Heart left ventricle (tissue), 16 donors: ENCODE measurements around the gene TRIM52. TPM values are rescaled to one million over a fixed set of nuclear protein-coding genes. Genes with fewer than 3 reads are reported as not detected.

Experiments
- ATAC-seq, 4 donors: fragments of 200-7000 bp; cut with Tn5 transposase; one replicate each; pipeline ENCODE4 v1.9.1; 2020 to 2022; ENCODE audit warnings: moderate library complexity in 4 of 4, mild to moderate bottlenecking in 3 of 4, moderate number of reproducible peaks in 1 of 4
- DNase-seq, 5 donors: peaks; one replicate each; pipeline ENCODE4 v3.0.0-alpha.2; 2020
- H3K27ac ChIP-seq, 12 donors: fragments of 200-600 bp; sonication (generic) in 4 of 12; one replicate each; pipeline versions ENCODE4 v1.5.0 to v1.8.0; 2016 to 2022; ENCODE audit warnings: mild to moderate bottlenecking in 2 of 12
- H3K27me3 ChIP-seq, 9 donors: fragments of 200-600 bp; sonication (generic) in 2 of 9; one replicate each; pipeline versions ENCODE4 v1.5.1 to v1.8.0; 2016 to 2022; ENCODE audit warnings: mild to moderate bottlenecking in 3 of 9
- H3K36me3 ChIP-seq, 9 donors: fragments of 200-600 bp; sonication (generic) in 2 of 9; one replicate each; pipeline versions ENCODE4 v1.5.0 to v1.8.0; 2018 to 2022; ENCODE audit warnings: mild to moderate bottlenecking in 2 of 9
- H3K4me1 ChIP-seq, 12 donors: fragments of 200-600 bp; sonication (generic) in 4 of 12; one replicate each; pipeline versions ENCODE4 v1.5.0 to v1.8.0; 2016 to 2022; ENCODE audit warnings: mild to moderate bottlenecking in 3 of 12
- H3K4me3 ChIP-seq, 12 donors: fragments of 200-600 bp; sonication (generic) in 4 of 12; one replicate each; pipeline versions ENCODE4 v1.5.0 to v1.8.0; 2017 to 2022; ENCODE audit warnings: mild to moderate bottlenecking in 9 of 12, moderate library complexity in 4 of 12
- H3K9me3 ChIP-seq, 12 donors: fragments of 200-600 bp; sonication (generic) in 4 of 12; one replicate each; pipeline versions ENCODE4 v1.5.0 to v1.8.0; 2016 to 2022; ENCODE audit warnings: mild to moderate bottlenecking in 1 of 12
- CTCF ChIP-seq, 12 donors: fragments of 200-600 bp; sonication (generic) in 4 of 12; IDR thresholded peaks; one replicate each; pipeline versions ENCODE4 v1.5.0 to v1.8.0; 2018 to 2022; ENCODE audit warnings: antibody characterized with exemption in 12 of 12, mild to moderate bottlenecking in 5 of 12
- POLR2A ChIP-seq, 2 donors: fragments of 450-650 bp; IDR thresholded peaks; one replicate each; pipeline ENCODE4 v1.6.1; 2017; ENCODE audit warnings: antibody characterized with exemption in 2 of 2, mild to moderate bottlenecking in 2 of 2, moderate library complexity in 2 of 2
- WGBS, 4 donors: extraction: QIAGEN DNeasy Blood & Tissue Kit in 2 of 4; methylation state at CpG; one replicate each; pipeline versions ENCODE4 v1.1.5 to v1.1.7; 2013 to 2018; 5-methylcytosine and 5-hydroxymethylcytosine counted together
- intact Hi-C, 10 donors: fragments of 100-400 bp; cut with DNase I; formaldehyde crosslinking; loops; one replicate each; pipeline versions ENCODE4 v1.11.1 to v1.14.2; 2022
- polyA plus RNA-seq, 2 donors: library from polyadenylated mRNA; stranded (reverse); fragments of 200-250 nt; gene quantifications; one replicate each; pipeline ENCODE4 v1.2.3, GENCODE V29; 2013
- total RNA-seq, 9 donors: library from RNA; depleted of rRNA in 2 of 9; stranded (reverse); fragments of >200 nt in 2 of 9; fragmentation: NEBNext Ultra II Directional in 3 of 9; extraction: Animal tissue kit (Norgen Biotek cat#: 25700) in 3 of 9; gene quantifications; one replicate each; pipeline versions ENCODE4 v1.1.0 to v1.2.4, GENCODE V29; 2016 to 2023
- donor health status: ischemic (EF 13 %, LVEDD 7.1; RV severe dilation, severe dysfunction).
- donor health status: healthy with polysubstance abuse.
- donor health status: DM: no; HTN: yes; CAD: no.
- donor health status: DM: no; HTN: no; CAD: no.
- donor health status: ischemic (EF 25% LVEDD 6.9; RV normal size, moderate dysfunction).
- donor health status: ischemic (EF 25% LVEDD 5.7; RV mildly dilated, moderate dysfunction).
- donor health status: healthy.
- donor health status: DM: yes; HTN: yes; CAD: no.
- donor health status: ischemic (EF 35%, LVEDD 5.7; RV mildly dilated, moderate dysfunction).
- donor health status: nonischemic (EF 11% LVEDD 7.7; RV severe dilation, severe dysfunction).
- donor health status: DM: yes; HTN: yes; CAD: no.
- donor health status: PGD.
- donor health status: ischemic (EF 29% LVEDD 5.4; RV normal size, mild dysfunction).
- donor health status: nonischemic (EF 23%, LVEDD 6.1; RV moderate dilation, normal function).

Gene TRIM52
- total and polyA plus RNA-seq, 11 donors, result 5.6 to 12.8 (median 7.6) TPM

- H3K9me3 ChIP-seq, result no peaks in the 10 kb centered on the region
- H3K4me1 ChIP-seq, result peaks cover 0 to 59% (median 28%) of the 10 kb centered on the region in 12 donors
- ATAC-seq (no peak), DNase-seq (no peak)
- H3K36me3 ChIP-seq, result no peaks in the 10 kb centered on the region
- intact Hi-C loops, result loop anchor here in 3 of 10 donors (5.0 kb wide), 2 partner anchors 33 to 42 kb away; partner anchors contain the start of gene TRIM52 (in 2 of the 3)
- WGBS, 4 donors, result 91 to 95% (median 93%) methylated on average over 10 of the region's 10 CpGs
- no peak overlapping the region for H3K27ac ChIP-seq
- no peak for TF ChIP-seq POLR2A (IDR thresholded peaks at IDR 0.05)
- TF ChIP-seq CTCF (IDR thresholded peaks at IDR 0.05), result no peak
- H3K4me3 ChIP-seq, result no peak overlapping the region
- H3K27me3 ChIP-seq, result no peaks in the 10 kb centered on the region
Measured at GRCh38 chr5:181220178-181220515, 40.8 kb downstream of the TRIM52 start.

DNA sequence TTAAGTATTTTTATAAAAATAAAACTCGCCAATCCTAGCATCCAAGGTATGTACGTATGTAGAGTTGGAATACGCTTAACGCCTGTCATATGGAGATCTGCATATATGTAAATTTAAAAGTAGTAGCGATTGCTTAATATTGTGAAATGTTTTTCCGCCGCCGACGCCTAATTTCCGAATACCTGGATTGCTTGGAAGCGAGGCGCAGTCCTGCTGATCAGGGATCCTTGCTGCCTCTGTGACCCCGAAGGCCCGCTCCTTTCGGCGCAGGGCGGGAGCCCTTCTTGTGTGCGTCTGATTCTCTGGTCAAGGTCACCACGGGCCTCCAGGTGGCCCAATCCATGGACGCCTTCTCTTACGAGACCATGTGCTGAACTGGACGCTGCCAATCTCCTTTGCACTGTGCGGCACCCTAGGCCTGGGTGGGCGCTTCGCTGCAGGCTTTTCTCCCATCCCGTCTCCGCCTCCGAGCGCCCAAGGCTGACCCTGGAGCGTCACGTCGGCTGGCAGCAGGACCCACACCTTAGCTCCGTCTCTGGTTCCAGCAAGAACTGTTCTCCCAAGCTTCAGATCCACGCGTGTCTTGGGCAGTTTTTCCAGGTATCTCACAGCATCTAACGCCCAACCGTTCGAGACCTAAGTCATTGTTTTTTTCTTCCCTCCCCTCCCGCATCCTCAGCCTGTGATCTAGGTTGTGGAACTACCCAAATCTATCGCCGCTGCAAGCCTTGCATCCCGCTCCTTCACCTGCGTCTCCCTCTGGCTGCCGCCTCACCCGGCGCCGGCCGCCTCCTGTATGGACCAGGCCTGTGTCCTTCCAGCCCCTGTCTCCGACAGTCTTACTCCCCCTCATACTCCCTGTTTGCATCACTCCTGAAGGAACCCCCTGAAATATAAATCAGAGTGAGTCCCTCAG, 41.4 kb downstream of the TRIM52 start:
- 75 to 78% (median 76%) methylated on average over 49 of the region's 49 CpGs for WGBS, 4 donors
- H3K4me3 ChIP-seq, result no peak overlapping the region
- peaks cover 0 to 52% (median 22%) of the 10 kb centered on the region in 12 donors for H3K4me1 ChIP-seq
- DNase-seq, result no peak
- intact Hi-C loops, result loop anchor here in 3 of 10 donors (5.0 kb wide), 2 partner anchors 32 to 43 kb away; partner anchors contain the start of gene TRIM52 (in 2 of the 3)
- H3K36me3 ChIP-seq, result no peaks in the 10 kb centered on the region
- no peaks in the 10 kb centered on the region for H3K27me3 ChIP-seq
- no peak overlapping the region for H3K27ac ChIP-seq
- no peaks in the 10 kb centered on the region for H3K9me3 ChIP-seq
- no peak for ATAC-seq
- TF ChIP-seq CTCF (IDR thresholded peaks at IDR 0.05), result no peak
- TF ChIP-seq POLR2A (IDR thresholded peaks at IDR 0.05), result no peak

DNA sequence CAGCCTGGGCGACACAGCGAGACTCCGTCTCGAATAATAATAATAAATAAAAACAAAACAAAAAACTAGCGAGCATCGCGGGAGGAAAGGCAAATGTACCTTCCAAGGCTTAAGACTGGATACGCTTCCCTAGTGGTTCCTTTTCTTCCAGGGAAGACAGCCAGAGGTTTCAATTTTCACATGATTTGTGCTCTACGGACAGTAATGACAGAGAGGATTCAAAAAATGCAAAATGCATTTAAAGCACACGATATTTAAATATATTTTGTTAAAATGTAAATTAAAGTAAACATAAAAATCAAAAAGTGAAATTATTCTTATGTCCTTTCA, 42.2 kb downstream of the TRIM52 start:
- H3K4me3 ChIP-seq, result peak overlapping the region in 10 of 12 donors; percentile 12 to 64 (median 56)
- peak overlapping the region in 8 of 12 donors; percentile 33 to 79 (median 67) for H3K27ac ChIP-seq

More for the DNA sequence above, 42.2 kb downstream of the TRIM52 start:
- ATAC-seq, result no peak
- Histone ChIP-seq H3K4me1 (peaks cover 0 to 47% (median 15%) of the 10 kb centered on the region in 12 donors), H3K9me3 (no peaks in the 10 kb centered on the region), H3K27me3 (no peaks in the 10 kb centered on the region), H3K36me3 (no peaks in the 10 kb centered on the region)
- TF ChIP-seq POLR2A (IDR thresholded peaks at IDR 0.05), result no peak
- no peak for TF ChIP-seq CTCF (IDR thresholded peaks at IDR 0.05)
- WGBS, 4 donors, result 36 to 44% (median 39%) methylated on average over 10 of the region's 10 CpGs
- DNase-seq, result no peak
- intact Hi-C loops, result loop anchor here in 3 of 10 donors (1.0 kb wide), 3 partner anchors 11 to 30 kb away; no protein-coding TSS in a partner anchor
